B cell (primary cell): Measurements from ENCODE around the gene CYP2F1. TPM values are rescaled to one million over a fixed set of nuclear protein-coding genes. Genes with fewer than 3 reads are reported as not detected.
A peak's percentile ranks its signal among the peaks of the same experiment; 100 is the strongest.

Source experiments
- ATAC-seq: fragments of 200-7000 bp; cut with Tn5 transposase; one replicate; pipeline ENCODE4 v1.10.0; 2021; ENCODE audit warnings: low read depth, mild to moderate bottlenecking, moderate number of reproducible peaks, moderate library complexity
- CTCF ChIA-PET: fragments of 350-600 bp; sonication (Branson Sonifier 250); formaldehyde crosslinking; loops from one replicate; lab custom pipeline; 2021; ENCODE audit warnings: antibody characterized with exemption, inconsistent platforms; lab: Charles Lee
- POLR2A ChIA-PET: fragments of 350-600 bp; sonication (Branson Sonifier 250); formaldehyde crosslinking; loops from one replicate; lab custom pipeline; 2021; ENCODE audit warnings: antibody characterized with exemption; lab: Charles Lee
- DNase-seq: peaks from one replicate; pipeline ENCODE4 v3.0.0; 2013
- H2AFZ ChIP-seq: 2 replicates; pipeline ENCODE4 v1.6.1; 2012; ENCODE audit warnings: mild to moderate bottlenecking, low read depth, low read length; ENCODE audit not compliant: insufficient read depth, poor library complexity, severe bottlenecking
- H3K27ac ChIP-seq, 2 donors: 1 replicate in 1 of 2; 2 replicates in 1 of 2; pipeline ENCODE4 v1.5.1; 2012 to 2013; ENCODE audit warnings: low read length in 2 of 2, mild to moderate bottlenecking in 2 of 2, moderate library complexity in 1 of 2
- H3K27me3 ChIP-seq, 4 experiments: fragments of 200-600 bp in 1 of 4; sonication (generic) in 1 of 4; replicated peaks in 1 of 4; 1 replicate in 2 of 4; 2 replicates in 2 of 4; pipeline versions ENCODE4 v1.6.1 to v1.7.0; 2013 to 2016; ENCODE audit warnings: low read length in 3 of 4, mild to moderate bottlenecking in 2 of 4, mixed read lengths in 1 of 4, moderate library complexity in 1 of 4; ENCODE audit not compliant: insufficient read depth in 4 of 4, control insufficient read depth in 3 of 4; ENCODE audit errors: control extremely low read depth in 1 of 4
- H3K36me3 ChIP-seq, 2 experiments: replicated peaks in 1 of 2; 1 replicate in 1 of 2; 2 replicates in 1 of 2; pipeline versions ENCODE4 v1.6.1 to v1.7.1; 2013; ENCODE audit warnings: low read length in 1 of 2; ENCODE audit not compliant: insufficient read depth in 2 of 2, control insufficient read depth in 1 of 2; ENCODE audit errors: control extremely low read depth in 1 of 2, extremely low read depth in 1 of 2
- H3K4me1 ChIP-seq, 2 donors: fragments of 200-600 bp in 1 of 2; sonication (generic) in 1 of 2; 1 replicate in 1 of 2; 2 replicates in 1 of 2; pipeline versions ENCODE4 v1.5.1 to v1.6.1; 2013 to 2017; ENCODE audit warnings: low read length in 2 of 2; ENCODE audit not compliant: control insufficient read depth in 2 of 2, insufficient read depth in 2 of 2
- H3K4me2 ChIP-seq: replicated peaks from 2 replicates; pipeline ENCODE3; 2012; ENCODE audit warnings: mild to moderate bottlenecking, low read depth, low read length; ENCODE audit not compliant: poor library complexity, severe bottlenecking
- H3K4me3 ChIP-seq, 5 experiments: fragments of 200-600 bp in 1 of 5; sonication (generic) in 1 of 5; 1 replicate in 3 of 5; 2 replicates in 2 of 5; pipeline versions ENCODE4 v1.5.1 to v1.7.0; 2011 to 2016; ENCODE audit warnings: low read length in 4 of 5, mild to moderate bottlenecking in 4 of 5, low read depth in 2 of 5, control low read depth in 1 of 5, moderate library complexity in 1 of 5; ENCODE audit not compliant: insufficient read depth in 1 of 5; ENCODE audit errors: control extremely low read depth in 1 of 5, extremely low read depth in 1 of 5
- H3K79me2 ChIP-seq: fragments of 200-600 bp; sonication (generic); one replicate; pipeline ENCODE4 v1.6.0; 2016; ENCODE audit warnings: low read length; ENCODE audit not compliant: control insufficient read depth, insufficient read depth
- H3K9ac ChIP-seq: fragments of 200-600 bp; sonication (generic); 2 replicates; pipeline ENCODE4 v1.6.1; 2017; ENCODE audit warnings: mild to moderate bottlenecking, low read length, moderate library complexity
- H3K9me3 ChIP-seq, 3 donors: one replicate each; pipeline versions ENCODE4 v1.6.1 to v1.7.1; 2013; ENCODE audit warnings: low read length in 2 of 3; ENCODE audit not compliant: control insufficient read depth in 2 of 3, insufficient read depth in 1 of 3; ENCODE audit errors: control extremely low read depth in 1 of 3
- H4K20me1 ChIP-seq: 2 replicates; pipeline ENCODE4 v1.6.0; 2012; ENCODE audit warnings: mild to moderate bottlenecking, low read length; ENCODE audit not compliant: insufficient read depth, control insufficient read depth, poor library complexity, severe bottlenecking
- H3K27ac Mint-ChIP-seq: one replicate; pipeline ENCODE4 v1.8.0; 2021; ENCODE audit warnings: mixed read lengths
- H3K27me3 Mint-ChIP-seq: one replicate; pipeline ENCODE4 v1.8.0; 2021; ENCODE audit warnings: mixed read lengths
- H3K4me1 Mint-ChIP-seq: one replicate; pipeline ENCODE4 v1.8.0; 2021; ENCODE audit warnings: mixed read lengths
- H3K4me3 Mint-ChIP-seq: one replicate; pipeline ENCODE4 v1.8.0; 2021; ENCODE audit warnings: mixed read lengths
- H3K9me3 Mint-ChIP-seq: one replicate; pipeline ENCODE4 v1.8.0; 2022; ENCODE audit warnings: mixed read lengths; ENCODE audit not compliant: insufficient read depth
- CTCF ChIP-seq: fragments of 200-600 bp; IDR thresholded peaks from one replicate; pipeline ENCODE4 v1.8.0; 2022; ENCODE audit warnings: antibody characterized with exemption, mild to moderate bottlenecking
- EZH2 ChIP-seq: IDR thresholded peaks from 2 replicates; pipeline ENCODE4 v1.6.1; 2012; ENCODE audit warnings: borderline replicate concordance, low read depth, mild to moderate bottlenecking, moderate library complexity, low read length; ENCODE audit not compliant: insufficient read depth, poor library complexity, severe bottlenecking
- WGBS: methylation state at CpG from one replicate; pipeline ENCODE4 v1.1.5; 2013; ENCODE audit warnings: missing lambda C conversion rate; ENCODE audit not compliant: insufficient coverage; 5-methylcytosine and 5-hydroxymethylcytosine counted together
- intact Hi-C: fragments of 100-400 bp; cut with micrococcal nuclease; formaldehyde crosslinking; loops from one replicate; pipeline ENCODE4 v1.10.0; 2022
- polyA plus RNA-seq: library from polyadenylated mRNA; depleted of rRNA; stranded (reverse); fragments of >200 nt; gene quantifications from 2 replicates; pipeline ENCODE4 v1.2.3, GENCODE V29; 2012
- total RNA-seq, 2 donors: library from RNA; stranded (reverse); fragments of 120-200 nt in 1 of 2; gene quantifications; 1 replicate in 1 of 2; 2 replicates in 1 of 2; pipeline versions ENCODE4 v1.2.3 to v1.2.4, GENCODE V29; 2013 to 2022

Gene CYP2F1
- total and polyA plus RNA-seq, 2 donors (not counting 1 experiment from before 2014, with no cell fraction given): 0.04 TPM; not detected in 1

- Mint-ChIP-seq H3K27ac (peak overlapping the region; percentile 10), H3K27me3 (peaks cover 4% of the 10 kb centered on the region), H3K9me3 (no peaks in the 10 kb centered on the region), H3K4me3 (no peak overlapping the region), H3K4me1 (no peaks in the 10 kb centered on the region)
- no peak overlapping the region for H3K4me3 ChIP-seq
- intact Hi-C loops: no loop called here
- H3K27me3 ChIP-seq: no peaks in the 10 kb centered on the region
- no peaks in the 10 kb centered on the region for H3K36me3 ChIP-seq
- no peak overlapping the region for H2AFZ ChIP-seq
- no peaks in the 10 kb centered on the region for H3K4me1 ChIP-seq
- POLR2A ChIA-PET: no interaction called here
- no peak for ATAC-seq
- peaks cover 0 to 9% (median 5%) of the 10 kb centered on the region in 3 donors for H3K9me3 ChIP-seq
- WGBS: no CpG with 5 or more reads among the region's 2 CpGs
- no peak overlapping the region for H3K9ac ChIP-seq
- DNase-seq: no peak
- CTCF ChIA-PET: interaction anchor here (0.7 kb wide), 1 partner anchor 413 kb away, joined by 3 read pairs; no protein-coding TSS in a partner anchor
- H3K4me2 ChIP-seq: no peak overlapping the region
- no peaks in the 10 kb centered on the region for H3K79me2 ChIP-seq
- no peak for TF ChIP-seq CTCF
- no peak for TF ChIP-seq EZH2
- H3K27ac ChIP-seq: no peak overlapping the region
- no peaks in the 10 kb centered on the region for H4K20me1 ChIP-seq
Measured at GRCh38 chr19:41159881-41160280, 45.6 kb downstream of the CYP2F1 start.

- H3K27me3 Mint-ChIP-seq: peaks cover 4% of the 10 kb centered on the region
- no peaks in the 10 kb centered on the region for H3K4me1 Mint-ChIP-seq
- Histone ChIP-seq H3K4me1 (no peaks in the 10 kb centered on the region), H3K9me3 (peaks cover 0 to 3% (median 0%) of the 10 kb centered on the region in 3 donors), H3K4me2 (no peak overlapping the region), H3K27ac (no peak overlapping the region), H3K27me3 (no peaks in the 10 kb centered on the region), H4K20me1 (no peaks in the 10 kb centered on the region), H3K9ac (no peak overlapping the region), H3K36me3 (no peaks in the 10 kb centered on the region), H3K4me3 (no peak overlapping the region), H3K79me2 (no peaks in the 10 kb centered on the region), H2AFZ (no peak overlapping the region)
- no peak overlapping the region for H3K4me3 Mint-ChIP-seq
- H3K9me3 Mint-ChIP-seq: no peaks in the 10 kb centered on the region
- CTCF ChIA-PET: no interaction called here
- 100% methylated on average over 2 of the region's 5 CpGs for WGBS
- POLR2A ChIA-PET: no interaction called here
- TF ChIP-seq EZH2 (no peak), CTCF (no peak)
- DNase-seq (no peak), ATAC-seq (no peak)
- intact Hi-C loops: no loop called here
- no peak overlapping the region for H3K27ac Mint-ChIP-seq
Measured at GRCh38 chr19:41161903-41162302, 47.7 kb downstream of the CYP2F1 start.
